ENCODE measurements around the gene PHLDB2. TPM values are rescaled to one million over a fixed set of nuclear protein-coding genes. Genes with fewer than 3 reads are reported as not detected.
A peak's percentile ranks its signal among the peaks of the same experiment; 100 is the strongest.

The PHLDB2 gene
- total and polyA plus RNA-seq, 5 donors from 2014 or later = 1.6 to 5.9 (median 2.1) TPM

DNA sequence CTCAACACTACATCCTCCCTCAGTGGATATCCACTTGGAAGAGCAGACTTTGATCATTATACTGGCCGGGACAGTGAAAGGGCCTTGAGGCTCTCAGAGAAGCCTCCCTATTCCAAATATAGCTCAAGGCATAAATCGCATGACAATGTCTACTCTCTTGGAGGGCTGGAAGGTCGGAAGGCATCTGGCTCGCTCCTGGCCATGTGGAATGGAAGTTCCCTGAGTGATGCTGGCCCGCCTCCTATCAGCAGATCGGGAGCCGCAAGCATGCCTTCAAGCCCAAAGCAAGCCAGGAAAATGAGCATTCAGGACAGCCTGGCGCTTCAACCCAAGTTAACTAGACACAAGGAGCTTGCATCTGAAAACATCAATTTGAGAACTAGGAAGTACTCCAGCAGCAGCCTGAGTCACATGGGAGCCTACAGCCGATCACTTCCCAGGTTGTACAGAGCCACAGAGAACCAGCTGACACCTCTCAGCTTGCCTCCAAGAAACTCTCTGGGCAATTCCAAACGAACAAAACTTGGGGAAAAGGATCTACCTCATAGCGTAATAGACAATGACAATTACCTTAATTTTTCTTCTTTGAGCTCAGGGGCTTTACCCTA is 25.4 kb downstream of the PHLDB2 start:
- Histone ChIP-seq H3K9me3 (ENCODE audit: control insufficient read depth in 2 of 2, low read length in 2 of 2) (no peaks in the 10 kb centered on the region), H3K27me3 (ENCODE audit: control insufficient read depth, insufficient read depth, low read length) (no peaks in the 10 kb centered on the region), H3K36me3 (ENCODE audit: control insufficient read depth, insufficient read depth, low read length) (no peaks in the 10 kb centered on the region), H3K4me1 (ENCODE audit: control insufficient read depth, insufficient read depth, low read length, poor library complexity, severe bottlenecking) (no peaks in the 10 kb centered on the region), H3K27ac (ENCODE audit: insufficient read depth, low read length, poor library complexity, severe bottlenecking) (no peak overlapping the region), H3K4me3 (ENCODE audit: low read depth, low read length) (no peak overlapping the region)
- Mint-ChIP-seq H3K4me3 (no peak overlapping the region), H3K9me3 (peaks cover 0 to 6% (median 0%) of the 10 kb centered on the region in 7 donors), H3K4me1 (no peaks in the 10 kb centered on the region), H3K27ac (no peak overlapping the region), H3K36me3 (peaks cover 11% of the 10 kb centered on the region), H3K27me3 (no peaks in the 10 kb centered on the region)
- DNase-seq = no peak
- no peak for ATAC-seq (ENCODE audit: low read depth in 2 of 2)

DNA sequence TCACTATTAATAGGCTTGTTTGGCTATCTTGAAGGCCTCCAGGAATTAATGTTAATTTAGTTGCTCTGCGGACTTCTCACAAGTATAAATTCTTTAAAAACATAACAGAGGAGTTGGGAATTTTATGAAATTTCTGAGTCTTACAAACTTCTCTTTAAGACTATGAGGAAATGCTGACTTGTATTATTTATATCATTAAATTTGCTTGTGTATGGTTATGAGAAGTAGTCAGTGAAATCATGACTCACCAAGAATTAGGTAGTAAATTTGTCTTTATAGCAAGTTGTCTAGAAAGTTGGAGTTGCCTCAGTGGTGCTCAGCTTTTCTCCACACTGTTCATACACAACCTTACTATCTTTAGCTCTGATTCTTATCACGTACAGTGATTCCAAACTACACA is 26.5 kb downstream of the PHLDB2 start:
- Histone ChIP-seq H3K4me3 (ENCODE audit: low read depth, low read length) (no peak overlapping the region), H3K4me1 (ENCODE audit: control insufficient read depth, insufficient read depth, low read length, poor library complexity, severe bottlenecking) (no peaks in the 10 kb centered on the region), H3K27me3 (ENCODE audit: control insufficient read depth, insufficient read depth, low read length) (no peaks in the 10 kb centered on the region), H3K27ac (ENCODE audit: insufficient read depth, low read length, poor library complexity, severe bottlenecking) (no peak overlapping the region), H3K36me3 (ENCODE audit: control insufficient read depth, insufficient read depth, low read length) (no peaks in the 10 kb centered on the region), H3K9me3 (ENCODE audit: control insufficient read depth in 2 of 2, low read length in 2 of 2) (no peaks in the 10 kb centered on the region)
- Mint-ChIP-seq H3K27ac (no peak overlapping the region), H3K9me3 (peaks cover 0 to 6% (median 0%) of the 10 kb centered on the region in 7 donors), H3K36me3 (peaks cover 16% of the 10 kb centered on the region), H3K4me1 (no peaks in the 10 kb centered on the region), H3K4me3 (no peak overlapping the region), H3K27me3 (no peaks in the 10 kb centered on the region)
- ATAC-seq (ENCODE audit: low read depth in 2 of 2) (no peak), DNase-seq (no peak)

DNA sequence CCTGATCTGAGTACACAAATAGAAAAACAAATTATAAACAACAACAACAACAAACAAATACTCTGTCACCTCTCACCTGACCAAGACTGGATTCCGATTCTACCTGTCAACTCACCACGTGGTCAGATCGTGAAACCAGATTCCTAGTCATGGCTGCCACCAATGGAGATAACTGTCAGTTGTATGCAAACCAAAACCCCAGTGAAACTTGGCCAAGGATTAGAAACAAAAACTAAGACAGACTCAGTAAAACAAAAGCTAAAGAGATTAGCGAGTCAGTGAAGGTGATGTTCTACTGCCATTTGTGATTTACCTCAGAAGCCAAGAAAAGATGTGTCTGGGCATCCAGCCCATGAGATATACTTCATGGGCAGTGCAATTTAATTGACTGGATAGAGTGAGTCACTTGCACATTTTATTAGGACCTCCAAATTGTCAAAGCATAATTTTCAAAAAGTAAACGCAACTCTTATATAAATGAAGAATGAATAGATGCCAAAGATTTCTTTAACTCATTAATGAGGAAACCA is 31.1 kb downstream of the PHLDB2 start:
- DNase-seq (no peak), ATAC-seq (ENCODE audit: low read depth in 2 of 2) (no peak)
- H3K27me3 ChIP-seq (ENCODE audit: control insufficient read depth, insufficient read depth, low read length) = no peaks in the 10 kb centered on the region
- Mint-ChIP-seq H3K27me3 (no peaks in the 10 kb centered on the region), H3K4me3 (no peak overlapping the region), H3K9me3 (no peaks in the 10 kb centered on the region), H3K36me3 (peaks cover 6% of the 10 kb centered on the region), H3K4me1 (no peaks in the 10 kb centered on the region), H3K27ac (no peak overlapping the region)
- H3K4me1 ChIP-seq (ENCODE audit: control insufficient read depth, insufficient read depth, low read length, poor library complexity, severe bottlenecking) = no peaks in the 10 kb centered on the region
- H3K9me3 ChIP-seq (ENCODE audit: control insufficient read depth in 2 of 2, low read length in 2 of 2) = no peaks in the 10 kb centered on the region
- H3K4me3 ChIP-seq (ENCODE audit: low read depth, low read length) = no peak overlapping the region
- H3K36me3 ChIP-seq (ENCODE audit: control insufficient read depth, insufficient read depth, low read length) = no peaks in the 10 kb centered on the region
- no peak overlapping the region for H3K27ac ChIP-seq (ENCODE audit: insufficient read depth, low read length, poor library complexity, severe bottlenecking)

DNA sequence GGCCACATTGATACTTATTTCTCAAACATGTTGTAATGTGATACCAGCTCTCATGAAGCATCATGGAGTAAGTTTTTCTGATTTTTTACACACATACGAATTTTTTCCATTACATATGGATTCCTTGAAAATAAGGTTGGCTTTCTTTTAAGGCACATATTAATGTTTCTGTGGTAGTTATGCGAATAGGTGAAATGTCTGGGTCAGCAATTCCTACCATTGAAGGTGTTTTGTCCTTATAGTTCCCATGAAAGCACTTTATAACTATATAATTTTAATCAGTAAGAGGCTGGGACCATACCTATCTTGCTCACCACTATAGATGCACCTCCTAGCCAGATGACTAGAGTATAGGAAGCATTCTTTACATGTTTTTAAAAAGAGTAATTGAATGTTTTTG is 33.0 kb downstream of the PHLDB2 start:
- no peak overlapping the region for H3K27ac Mint-ChIP-seq
- no peak for ATAC-seq (ENCODE audit: low read depth in 2 of 2)

DNA sequence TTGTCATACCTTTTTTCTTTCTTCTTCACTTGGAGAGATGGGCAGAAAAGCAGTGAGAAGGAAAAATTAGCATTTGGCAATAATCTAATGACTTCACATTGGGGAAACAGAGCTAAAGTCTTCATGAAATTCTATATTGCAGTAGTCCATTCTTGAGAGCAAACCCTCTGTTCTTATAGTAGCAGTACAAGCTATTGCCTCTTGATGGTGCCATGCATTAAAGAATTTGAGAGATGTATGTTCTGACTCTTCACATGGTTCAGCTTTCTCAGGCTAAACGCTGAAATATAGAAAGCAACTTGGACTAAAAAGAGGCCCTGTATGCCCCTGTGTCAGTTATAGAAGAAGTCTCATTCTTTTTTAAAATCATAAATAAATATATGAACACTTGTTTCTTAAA is 36.0 kb downstream of the PHLDB2 start:
- Histone ChIP-seq H3K27ac (ENCODE audit: insufficient read depth, low read length, poor library complexity, severe bottlenecking) (no peak overlapping the region), H3K4me1 (ENCODE audit: control insufficient read depth, insufficient read depth, low read length, poor library complexity, severe bottlenecking) (no peaks in the 10 kb centered on the region), H3K4me3 (ENCODE audit: low read depth, low read length) (no peak overlapping the region), H3K9me3 (ENCODE audit: control insufficient read depth in 2 of 2, low read length in 2 of 2) (no peaks in the 10 kb centered on the region), H3K36me3 (ENCODE audit: control insufficient read depth, insufficient read depth, low read length) (no peaks in the 10 kb centered on the region), H3K27me3 (ENCODE audit: control insufficient read depth, insufficient read depth, low read length) (no peaks in the 10 kb centered on the region)
- DNase-seq (peak in 1 of 3 donors; percentile 24), ATAC-seq (ENCODE audit: low read depth in 2 of 2) (no peak)
- H3K9me3 Mint-ChIP-seq = no peaks in the 10 kb centered on the region
- no peak overlapping the region for H3K27ac Mint-ChIP-seq
- no peak overlapping the region for H3K4me3 Mint-ChIP-seq
- H3K36me3 Mint-ChIP-seq = peaks cover 3% of the 10 kb centered on the region
- H3K4me1 Mint-ChIP-seq = peaks cover 0 to 5% (median 1%) of the 10 kb centered on the region in 4 donors
- H3K27me3 Mint-ChIP-seq = peaks cover 6% of the 10 kb centered on the region

More for the DNA sequence above, 33.0 kb downstream of the PHLDB2 start:
- peaks cover 5% of the 10 kb centered on the region for H3K36me3 Mint-ChIP-seq
- H3K4me3 Mint-ChIP-seq = no peak overlapping the region
- H3K4me1 ChIP-seq (ENCODE audit: control insufficient read depth, insufficient read depth, low read length, poor library complexity, severe bottlenecking) = no peaks in the 10 kb centered on the region
- H3K9me3 ChIP-seq (ENCODE audit: control insufficient read depth in 2 of 2, low read length in 2 of 2) = no peaks in the 10 kb centered on the region
- peaks cover 6% of the 10 kb centered on the region for H3K27me3 Mint-ChIP-seq
- DNase-seq = no peak
- no peak overlapping the region for H3K27ac ChIP-seq (ENCODE audit: insufficient read depth, low read length, poor library complexity, severe bottlenecking)
- no peak overlapping the region for H3K4me3 ChIP-seq (ENCODE audit: low read depth, low read length)
- no peaks in the 10 kb centered on the region for H3K4me1 Mint-ChIP-seq
- no peaks in the 10 kb centered on the region for H3K9me3 Mint-ChIP-seq
- H3K36me3 ChIP-seq (ENCODE audit: control insufficient read depth, insufficient read depth, low read length) = no peaks in the 10 kb centered on the region
- H3K27me3 ChIP-seq (ENCODE audit: control insufficient read depth, insufficient read depth, low read length) = no peaks in the 10 kb centered on the region

DNA sequence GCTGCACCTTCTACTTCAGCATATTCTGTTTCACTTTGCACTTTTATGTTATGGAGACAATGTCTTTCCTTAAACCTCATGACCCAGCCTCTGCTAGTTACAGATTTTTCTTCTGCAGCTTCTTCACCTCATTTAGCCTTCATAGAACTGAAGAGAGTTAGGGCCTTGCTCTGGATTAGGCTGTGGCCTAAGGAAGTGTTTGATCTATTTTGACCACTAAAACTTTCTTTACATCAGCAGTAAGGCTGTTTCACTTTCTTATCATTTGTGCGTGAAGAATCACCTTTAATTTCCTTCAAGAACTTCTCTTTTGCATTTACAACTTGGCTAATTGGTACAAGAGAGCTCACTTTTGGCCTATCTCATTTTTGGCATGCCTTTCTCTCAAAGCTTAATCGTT is 40.9 kb downstream of the PHLDB2 start:
- Histone ChIP-seq H3K4me3 (ENCODE audit: low read depth, low read length) (no peak overlapping the region), H3K27ac (ENCODE audit: insufficient read depth, low read length, poor library complexity, severe bottlenecking) (no peak overlapping the region), H3K27me3 (ENCODE audit: control insufficient read depth, insufficient read depth, low read length) (no peaks in the 10 kb centered on the region), H3K9me3 (ENCODE audit: control insufficient read depth in 2 of 2, low read length in 2 of 2) (no peaks in the 10 kb centered on the region), H3K36me3 (ENCODE audit: control insufficient read depth, insufficient read depth, low read length) (no peaks in the 10 kb centered on the region), H3K4me1 (ENCODE audit: control insufficient read depth, insufficient read depth, low read length, poor library complexity, severe bottlenecking) (no peaks in the 10 kb centered on the region)
- Mint-ChIP-seq H3K9me3 (no peaks in the 10 kb centered on the region), H3K4me1 (peaks cover 0 to 5% (median 1%) of the 10 kb centered on the region in 4 donors), H3K27me3 (peaks cover 6% of the 10 kb centered on the region), H3K27ac (no peak overlapping the region), H3K4me3 (no peak overlapping the region), H3K36me3 (peaks cover 4% of the 10 kb centered on the region)
- no peak for DNase-seq
- ATAC-seq (ENCODE audit: low read depth in 2 of 2) = no peak

DNA sequence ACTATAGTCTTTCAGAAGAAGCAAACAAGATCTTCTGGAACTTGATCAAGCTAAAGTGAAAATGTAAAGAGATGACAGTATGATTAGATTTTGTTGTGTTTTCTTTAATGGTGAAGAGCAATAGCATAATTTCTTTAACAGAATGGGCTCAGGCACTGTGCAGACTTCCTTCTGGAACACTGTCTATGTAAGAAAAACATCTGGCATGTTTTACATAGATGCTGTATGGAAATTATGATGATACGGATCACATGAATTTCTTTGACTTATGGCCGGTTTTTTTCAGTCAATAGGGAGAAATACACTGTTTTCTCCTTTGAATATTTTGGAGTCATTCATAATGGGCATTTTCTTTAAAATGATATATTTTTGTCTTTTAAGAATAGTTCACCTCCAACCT is 42.6 kb downstream of the PHLDB2 start:
- no peak for DNase-seq
- ATAC-seq (ENCODE audit: low read depth in 2 of 2) = no peak
- no peaks in the 10 kb centered on the region for H3K9me3 Mint-ChIP-seq
- no peak overlapping the region for H3K4me3 ChIP-seq (ENCODE audit: low read depth, low read length)
- no peak overlapping the region for H3K4me3 Mint-ChIP-seq
- no peak overlapping the region for H3K27ac Mint-ChIP-seq
- no peaks in the 10 kb centered on the region for H3K27me3 ChIP-seq (ENCODE audit: control insufficient read depth, insufficient read depth, low read length)
- H3K27ac ChIP-seq (ENCODE audit: insufficient read depth, low read length, poor library complexity, severe bottlenecking) = no peak overlapping the region
- no peaks in the 10 kb centered on the region for H3K4me1 ChIP-seq (ENCODE audit: control insufficient read depth, insufficient read depth, low read length, poor library complexity, severe bottlenecking)
- H3K36me3 ChIP-seq (ENCODE audit: control insufficient read depth, insufficient read depth, low read length) = no peaks in the 10 kb centered on the region
- H3K4me1 Mint-ChIP-seq = peaks cover 0 to 5% (median 1%) of the 10 kb centered on the region in 4 donors
- H3K36me3 Mint-ChIP-seq = peaks cover 4% of the 10 kb centered on the region
- H3K27me3 Mint-ChIP-seq = no peaks in the 10 kb centered on the region
- H3K9me3 ChIP-seq (ENCODE audit: control insufficient read depth in 2 of 2, low read length in 2 of 2) = no peaks in the 10 kb centered on the region

DNA sequence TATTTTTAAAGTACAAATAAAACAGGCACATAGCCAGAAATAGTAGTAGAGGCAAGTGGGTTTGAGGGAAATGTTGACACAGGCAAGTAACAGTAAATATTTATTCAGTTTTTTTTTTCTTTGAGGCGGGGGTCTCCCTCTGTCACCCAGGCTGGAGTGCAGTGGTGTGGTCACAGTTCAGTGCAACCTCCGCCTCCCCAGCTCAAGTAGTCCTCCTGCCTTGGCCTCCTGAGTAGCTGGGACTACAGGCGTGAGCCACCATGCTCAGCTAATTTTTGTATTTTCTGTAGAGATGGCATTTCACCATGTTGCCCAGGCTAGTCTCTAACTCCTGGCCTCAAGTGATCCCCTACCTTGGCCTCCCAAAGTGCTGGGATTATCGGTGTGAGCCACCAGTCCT is 43.5 kb downstream of the PHLDB2 start:
- ATAC-seq (ENCODE audit: low read depth in 2 of 2) (no peak), DNase-seq (no peak)
- H3K4me3 Mint-ChIP-seq = no peak overlapping the region
- no peaks in the 10 kb centered on the region for H3K9me3 ChIP-seq (ENCODE audit: control insufficient read depth in 2 of 2, low read length in 2 of 2)
- no peaks in the 10 kb centered on the region for H3K27me3 Mint-ChIP-seq
- peaks cover 4% of the 10 kb centered on the region for H3K36me3 Mint-ChIP-seq
- no peaks in the 10 kb centered on the region for H3K4me1 ChIP-seq (ENCODE audit: control insufficient read depth, insufficient read depth, low read length, poor library complexity, severe bottlenecking)
- no peaks in the 10 kb centered on the region for H3K36me3 ChIP-seq (ENCODE audit: control insufficient read depth, insufficient read depth, low read length)
- no peaks in the 10 kb centered on the region for H3K27me3 ChIP-seq (ENCODE audit: control insufficient read depth, insufficient read depth, low read length)
- no peak overlapping the region for H3K27ac Mint-ChIP-seq
- H3K9me3 Mint-ChIP-seq = no peaks in the 10 kb centered on the region
- H3K27ac ChIP-seq (ENCODE audit: insufficient read depth, low read length, poor library complexity, severe bottlenecking) = no peak overlapping the region
- H3K4me3 ChIP-seq (ENCODE audit: low read depth, low read length) = no peak overlapping the region
- H3K4me1 Mint-ChIP-seq = peaks cover 0 to 3% (median 1%) of the 10 kb centered on the region in 4 donors

Measured in CD4-positive, CD25-positive, alpha-beta regulatory T cell (primary cell).